Lower leg skin (tissue), 4 donors: Measurements from ENCODE around the gene ACSF3. TPM values are rescaled to one million over a fixed set of nuclear protein-coding genes. Genes with fewer than 3 reads are reported as not detected.
A peak's percentile ranks its signal among the peaks of the same experiment; 100 is the strongest.

Source experiments
- DNase-seq, 2 donors: peaks; one replicate each; pipeline ENCODE4 v3.0.0-alpha.2; 2019; ENCODE audit warnings: low spot score in 2 of 2
- H3K4me3 ChIP-seq: fragments of 200-600 bp; sonication (generic); 2 replicates; pipeline ENCODE4 v1.5.1; 2017; ENCODE audit warnings: mild to moderate bottlenecking, low read depth; ENCODE audit not compliant: poor library complexity, severe bottlenecking
- CTCF ChIP-seq, 3 donors: fragments of 450-650 bp; IDR thresholded peaks; one replicate each; pipeline ENCODE4 v1.5.1; 2016; ENCODE audit warnings: antibody characterized with exemption in 3 of 3, mild to moderate bottlenecking in 3 of 3, moderate library complexity in 2 of 3
- POLR2A ChIP-seq, 2 donors: fragments of 450-650 bp; IDR thresholded peaks; one replicate each; pipeline ENCODE4 v1.6.1; 2016 to 2017; ENCODE audit warnings: antibody characterized with exemption in 2 of 2, mild to moderate bottlenecking in 1 of 2, moderate library complexity in 1 of 2
- WGBS, 2 donors: methylation state at CpG; one replicate each; pipeline ENCODE4 v1.1.5; 2018; 5-methylcytosine and 5-hydroxymethylcytosine counted together
- intact Hi-C: fragments of 100-400 bp; cut with DNase I; formaldehyde crosslinking; loops from one replicate; pipeline ENCODE4 v1.15.0; 2023; ENCODE audit warnings: low total_unique reads
- total RNA-seq, 4 donors: library from RNA; depleted of rRNA; stranded (reverse); fragments of >200 nt; gene quantifications; one replicate each; pipeline ENCODE4 v1.1.0, GENCODE V29; 2016

Gene ACSF3
- total RNA-seq, 4 donors from 2014 or later: 22.7 to 42.3 (median 34.4) TPM

- 0 to 7% methylated on average over 6 to 20 of the region's 58 CpGs for WGBS, 2 donors
- H3K4me3 ChIP-seq: no peak overlapping the region
- DNase-seq: no peak
- intact Hi-C loops: no loop called here
- no peak for TF ChIP-seq CTCF (IDR thresholded peaks at IDR 0.05)
- no peak for TF ChIP-seq POLR2A (IDR thresholded peaks at IDR 0.05)
Observed at GRCh38 chr16:89200850-89201411, 107.3 kb downstream of the ACSF3 start.

- TF ChIP-seq CTCF (IDR thresholded peaks at IDR 0.05) (no peak), POLR2A (IDR thresholded peaks at IDR 0.05) (no peak)
- 4 to 7% methylated on average over 29 to 35 of the region's 111 CpGs for WGBS, 2 donors
- H3K4me3 ChIP-seq: no peak overlapping the region
- intact Hi-C loops: no loop called here
- DNase-seq: peak; percentile 68 to 95
Observed at GRCh38 chr16:89201439-89202377, 108.1 kb downstream of the ACSF3 start.

- DNase-seq: no peak
- no peak overlapping the region for H3K4me3 ChIP-seq
- WGBS, 2 donors: 46 to 47% methylated on average over 49 of the region's 49 CpGs
- intact Hi-C loops: no loop called here
- TF ChIP-seq CTCF (IDR thresholded peaks at IDR 0.05) (no peak), POLR2A (IDR thresholded peaks at IDR 0.05) (no peak)
Observed at GRCh38 chr16:89202422-89203215, 109.0 kb downstream of the ACSF3 start.

Other genes starting within 250 kb of the ACSF3 start
- gene GALNS, start 236.9 kb upstream of the ACSF3 start, total RNA-seq: 10 to 100 TPM; 17.3 to 45.6 (median 37.3) TPM
- 10 to 100 TPM; 29.9 to 43.0 (median 38.6) TPM for gene TRAPPC2L, start 236.7 kb upstream of the ACSF3 start, total RNA-seq
- gene PABPN1L, start 227.2 kb upstream of the ACSF3 start, total RNA-seq: not detected
- 1 to 10 TPM in 3 of 4 donors, under 1 TPM in 1; 0.93 to 4.4 (median 2.9) TPM for gene CBFA2T3, start 116.6 kb upstream of the ACSF3 start, total RNA-seq
- not detected for gene CDH15, start 77.9 kb downstream of the ACSF3 start, total RNA-seq
- 1 to 10 TPM in 3 of 4 donors, under 1 TPM in 1; 0.97 to 2.2 (median 1.7) TPM for gene SLC22A31, start 106.7 kb downstream of the ACSF3 start, total RNA-seq
- 10 to 100 TPM; 10.9 to 34.8 (median 18.1) TPM for gene ZNF778, start 123.9 kb downstream of the ACSF3 start, total RNA-seq